Thymus (tissue), 11 donors: Measurements from ENCODE around the gene CYB5A. TPM values are rescaled to one million over a fixed set of nuclear protein-coding genes. Genes with fewer than 3 reads are reported as not detected.

Experiments used
- DNase-seq, 9 donors: peaks; one replicate each; pipeline ENCODE4 v3.0.0-alpha.2; 2013; ENCODE audit warnings: low spot score in 9 of 9, low read depth in 6 of 9, missing footprints in 1 of 9
- H3K27ac ChIP-seq, 2 donors: one replicate each; pipeline ENCODE4 v1.5.1; 2013; ENCODE audit warnings: control low read depth in 1 of 2, low read depth in 1 of 2, low read length in 1 of 2, mild to moderate bottlenecking in 1 of 2, moderate library complexity in 1 of 2
- H3K27me3 ChIP-seq, 2 donors: one replicate each; pipeline ENCODE4 v1.5.1; 2013; ENCODE audit warnings: low read length in 1 of 2; ENCODE audit not compliant: control insufficient read depth in 2 of 2, insufficient read depth in 1 of 2
- H3K36me3 ChIP-seq, 2 donors: one replicate each; pipeline ENCODE4 v1.5.1; 2013; ENCODE audit warnings: low read length in 1 of 2, mild to moderate bottlenecking in 1 of 2, moderate library complexity in 1 of 2; ENCODE audit not compliant: control insufficient read depth in 2 of 2, insufficient read depth in 2 of 2
- H3K4me1 ChIP-seq, 2 donors: one replicate each; pipeline ENCODE4 v1.5.1; 2013; ENCODE audit warnings: low read length in 2 of 2; ENCODE audit not compliant: control insufficient read depth in 2 of 2, insufficient read depth in 2 of 2
- H3K4me3 ChIP-seq, 2 donors: one replicate each; pipeline ENCODE4 v1.5.1; 2013; ENCODE audit warnings: low read length in 2 of 2, control low read depth in 1 of 2, mild to moderate bottlenecking in 1 of 2
- H3K9me3 ChIP-seq, 2 donors: one replicate each; pipeline ENCODE4 v1.5.1; 2013; ENCODE audit warnings: low read length in 1 of 2, mild to moderate bottlenecking in 1 of 2; ENCODE audit not compliant: control insufficient read depth in 2 of 2, insufficient read depth in 1 of 2
- WGBS: extraction: QIAGEN DNeasy Blood & Tissue Kit; methylation state at CpG from one replicate; pipeline ENCODE4 v1.1.7; 2013; 5-methylcytosine and 5-hydroxymethylcytosine counted together
- polyA plus RNA-seq: library from polyadenylated mRNA; stranded (reverse); fragments of 200-250 nt; gene quantifications from one replicate; pipeline ENCODE4 v1.2.3, GENCODE V29; 2013
- total RNA-seq: library from RNA; stranded (reverse); fragments of 120-200 nt; gene quantifications from one replicate; pipeline ENCODE4 v1.2.4, GENCODE V29; 2013
- donor health status: healthy.

Gene CYB5A
- total and polyA plus RNA-seq, 2 donors = 52.9 to 86.2 TPM

DNA sequence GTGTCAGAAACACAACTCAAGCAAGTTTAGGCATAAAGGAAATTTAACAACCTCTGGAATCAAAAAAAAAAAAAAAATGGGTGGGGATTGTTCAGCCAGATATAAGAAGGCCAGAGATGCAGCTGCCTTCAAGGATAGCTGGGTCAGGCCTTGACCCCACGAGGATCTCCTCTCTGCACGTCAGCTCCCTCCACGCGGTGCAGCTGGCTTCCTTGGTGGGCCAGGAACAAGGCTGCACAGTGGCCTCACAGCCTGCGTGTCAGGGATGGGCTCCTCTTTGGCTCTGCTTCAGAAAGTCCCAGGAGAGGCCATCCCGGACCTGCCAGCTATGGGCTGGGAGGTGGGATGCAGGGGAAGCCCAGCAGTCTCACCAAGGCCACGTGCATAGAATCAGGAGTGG, 88.0 kb downstream of the CYB5A start:
- Histone ChIP-seq H3K4me1 (no peaks in the 10 kb centered on the region), H3K27ac (no peak overlapping the region), H3K9me3 (no peaks in the 10 kb centered on the region), H3K4me3 (no peak overlapping the region), H3K27me3 (peaks cover 0 to 3% of the 10 kb centered on the region in 2 donors), H3K36me3 (no peaks in the 10 kb centered on the region)
- no peak for DNase-seq
- 73% methylated on average over 7 of the region's 7 CpGs for WGBS

Other genes with a start within 250 kb of the CYB5A start
- 5.1 TPM for gene FBXO15, start 144.1 kb downstream of the CYB5A start, total RNA-seq
- 9.5 TPM for gene FBXO15, start 144.1 kb downstream of the CYB5A start, polyA plus RNA-seq
- 34.5 TPM for gene TIMM21, start 143.4 kb downstream of the CYB5A start, total RNA-seq
- gene TIMM21, start 143.4 kb downstream of the CYB5A start, polyA plus RNA-seq = 19.7 TPM
- gene C18orf63, start 23.9 kb upstream of the CYB5A start, total RNA-seq = under 0.01 TPM
- gene C18orf63, start 23.9 kb upstream of the CYB5A start, polyA plus RNA-seq = 0.09 TPM
- gene DIPK1C, start 165.3 kb upstream of the CYB5A start, total RNA-seq = 0.42 TPM
- gene DIPK1C, start 165.3 kb upstream of the CYB5A start, polyA plus RNA-seq = 26.4 TPM
- gene CNDP2, start 204.4 kb upstream of the CYB5A start, total RNA-seq = 55.2 TPM
- 129 TPM for gene CNDP2, start 204.4 kb upstream of the CYB5A start, polyA plus RNA-seq
- 0.09 TPM for gene CNDP1, start 242.5 kb upstream of the CYB5A start, total RNA-seq
- gene CNDP1, start 242.5 kb upstream of the CYB5A start, polyA plus RNA-seq = 0.64 TPM